Hematopoietic multipotent progenitor cell treated with erythropoietin and hydrocortisone succinate and interleukin-3 and kit ligand, for 6 days (in vitro differentiated cells): ENCODE measurements around the gene KRTAP10-4.
"Not testable (repeated sequence)": the region's sequence is repeated elsewhere in the genome, so short reads cannot be mapped to it uniquely, and the experiment has no call there.

Experiments
- DNase-seq: peaks from one replicate; pipeline ENCODE4 v3.0.0-alpha.2; 2015

Gene KRTAP10-4

DNA sequence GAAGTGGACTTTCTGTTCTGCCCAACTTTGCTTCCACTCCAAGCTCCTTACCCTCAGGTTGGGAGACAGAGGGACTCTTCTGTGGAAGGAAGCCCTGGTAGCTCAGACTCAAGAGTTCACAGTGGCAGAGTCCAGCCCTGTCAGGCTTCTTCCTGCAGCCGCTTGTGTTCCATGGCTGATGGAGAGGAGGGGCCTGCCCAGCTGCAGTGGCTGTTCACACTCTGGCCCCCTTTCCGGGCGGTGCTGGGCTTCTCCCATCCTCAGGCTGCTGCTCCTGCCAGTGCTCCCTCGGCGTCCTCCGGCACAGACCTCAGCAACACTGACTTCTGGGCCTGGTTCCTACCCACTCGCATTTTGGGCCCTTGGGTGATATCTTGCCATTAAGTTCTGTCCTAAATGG, 37.6 kb upstream of the KRTAP10-4 start:
- no peak for DNase-seq

DNA sequence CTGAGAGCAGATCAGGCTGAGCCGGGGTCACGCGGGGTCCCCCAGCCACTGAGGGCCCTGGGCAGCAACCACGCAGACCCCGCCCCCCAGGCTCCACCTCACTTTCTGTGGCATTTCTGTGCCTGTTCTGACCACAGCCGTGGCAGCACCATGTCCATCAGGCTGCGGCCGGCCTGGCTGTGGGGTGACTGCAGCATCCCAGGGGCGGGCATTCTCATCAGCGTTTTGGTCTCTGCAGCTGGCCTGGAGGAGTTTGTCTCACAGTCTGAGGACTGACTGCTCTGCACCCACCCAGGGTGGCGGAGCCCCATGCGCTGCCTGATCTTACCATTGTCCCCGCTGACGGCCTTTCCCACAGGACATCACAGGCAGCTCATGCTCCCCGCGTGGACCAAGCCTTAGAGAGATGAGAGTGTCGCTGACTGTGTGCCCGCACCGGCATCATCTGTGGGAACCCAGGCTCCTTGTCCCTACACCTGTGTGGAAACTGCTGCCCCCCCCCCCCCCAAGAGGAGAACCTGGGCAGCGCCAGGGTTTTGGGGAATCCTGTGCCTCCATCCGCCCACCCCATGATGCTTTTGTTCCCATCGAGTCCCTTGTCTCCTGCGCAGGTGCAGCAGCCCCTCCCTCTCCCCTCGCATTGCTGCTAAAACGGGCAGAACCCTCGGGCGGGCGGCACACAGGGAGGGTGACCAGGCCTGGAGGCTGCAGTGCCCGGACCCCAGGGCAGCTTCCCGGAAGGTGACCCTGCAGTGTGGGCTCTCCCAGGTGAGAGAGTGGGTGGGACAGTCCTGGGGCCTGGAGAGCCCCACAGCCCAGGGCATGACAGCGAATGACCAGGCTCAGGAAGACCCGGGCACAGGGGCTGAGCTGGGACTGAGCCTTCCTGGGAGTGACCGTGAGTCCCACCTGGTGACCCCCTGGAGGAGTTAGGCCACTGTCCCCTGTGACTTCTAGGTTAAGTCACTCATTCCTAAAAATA, 35.3 kb upstream of the KRTAP10-4 start:
- no peak for DNase-seq

DNA sequence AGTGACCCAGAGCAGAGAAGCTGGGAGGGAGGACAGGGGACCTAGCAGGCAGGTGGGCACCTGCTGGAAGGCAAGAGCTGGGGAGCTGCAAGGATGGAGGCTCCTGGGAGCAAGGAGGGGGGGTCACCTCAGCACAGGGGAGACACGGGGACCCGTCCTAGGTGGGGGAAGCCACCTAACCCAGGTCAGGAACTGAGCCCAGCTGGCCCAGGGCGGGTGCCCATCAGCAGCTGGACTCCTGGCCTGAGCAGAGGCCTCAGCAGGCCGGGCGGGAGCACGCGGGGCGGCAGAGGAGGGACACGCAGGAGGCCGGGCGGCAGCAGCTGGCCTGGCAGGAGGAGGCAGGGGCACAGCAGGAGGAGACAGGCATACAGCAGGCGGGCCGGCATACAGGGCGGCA, 34.5 kb upstream of the KRTAP10-4 start:
- no peak for DNase-seq

DNA sequence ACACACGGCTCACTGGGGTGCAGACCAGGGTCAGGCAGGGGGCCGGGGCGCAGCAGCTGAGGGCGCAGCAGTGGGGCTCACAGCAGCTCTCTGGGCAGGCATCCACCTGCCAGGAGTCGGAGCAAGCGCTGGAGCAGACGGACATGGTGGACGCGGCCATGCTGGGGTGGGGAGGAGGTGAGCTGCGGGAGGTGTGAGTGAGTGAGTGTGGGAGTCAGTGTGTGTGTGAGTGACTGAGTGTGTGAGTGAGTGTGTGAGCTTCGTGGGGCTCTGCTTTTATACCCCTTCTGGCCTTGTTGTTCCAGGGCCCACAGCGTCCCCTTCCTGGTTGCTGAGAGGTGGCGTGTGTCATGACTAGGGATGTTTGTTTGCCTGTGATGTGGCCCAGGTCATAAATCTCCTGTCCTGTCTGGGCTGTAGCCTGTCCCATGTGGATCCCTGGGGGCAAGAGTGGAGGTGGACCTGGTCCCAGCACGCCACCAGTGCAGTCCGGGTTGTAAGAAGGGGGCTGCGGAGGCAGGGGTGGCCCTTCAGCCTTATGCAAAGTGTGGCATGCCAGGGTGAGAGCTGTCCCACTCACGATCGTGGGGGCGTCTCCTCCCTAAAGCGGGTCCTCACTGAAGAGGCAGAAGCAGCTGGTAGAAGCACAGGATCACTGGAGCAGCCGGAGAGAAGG, 33.4 kb upstream of the KRTAP10-4 start, which contains the start of gene KRTAP10-1:
KRTAP10-1 (minus strand) TSS at position 205 of the 676 bp plus-strand sequence; CDS start at position 160, 45 bp downstream.
- DNase-seq, result no peak

DNA sequence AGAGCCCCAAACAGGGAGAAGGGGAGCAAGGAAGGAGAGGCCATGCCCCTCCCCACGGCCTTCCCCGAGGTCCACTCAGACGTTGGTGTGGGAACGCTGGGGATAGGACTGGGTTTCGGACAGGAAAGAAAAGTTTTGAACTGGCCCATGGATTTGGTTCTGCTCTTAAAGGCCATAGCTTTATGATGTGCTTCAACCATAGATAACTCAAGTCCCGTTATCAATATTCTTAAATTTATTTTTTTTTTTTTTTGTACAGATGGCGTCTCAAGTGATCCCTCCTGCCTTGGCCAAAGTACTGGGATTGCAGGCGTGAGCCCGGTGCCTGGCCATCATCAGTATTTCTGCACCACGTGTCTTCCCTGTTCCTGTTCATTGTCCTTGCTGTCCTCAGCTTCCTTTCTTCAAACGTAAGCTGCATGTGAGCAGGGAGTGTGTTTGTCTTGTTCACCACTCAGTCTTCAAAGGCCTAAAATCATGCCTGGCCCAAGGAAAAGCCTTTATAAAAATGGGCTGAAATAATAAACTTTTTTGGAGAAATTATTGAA, 32.7 kb upstream of the KRTAP10-4 start:
- DNase-seq, result no peak

DNA sequence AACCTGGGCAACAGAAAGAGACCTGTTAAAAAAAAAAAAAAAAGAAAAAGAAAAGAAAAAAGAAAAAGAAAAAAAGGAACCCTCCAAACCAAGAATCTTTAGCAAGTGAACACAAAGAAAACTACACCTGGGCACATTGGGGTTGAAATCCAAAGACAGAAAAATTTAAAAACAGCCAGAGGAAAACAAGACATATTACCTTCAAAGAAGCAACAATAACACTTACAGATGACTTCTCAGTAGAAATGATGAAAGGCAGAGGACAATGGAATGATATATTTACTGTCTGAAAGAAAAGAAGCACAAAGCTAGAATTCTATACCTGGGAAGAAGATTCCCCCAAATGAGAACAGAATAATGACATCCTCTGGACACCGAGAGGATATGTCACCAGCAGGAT, 30.8 kb upstream of the KRTAP10-4 start:
- no peak for DNase-seq

DNA sequence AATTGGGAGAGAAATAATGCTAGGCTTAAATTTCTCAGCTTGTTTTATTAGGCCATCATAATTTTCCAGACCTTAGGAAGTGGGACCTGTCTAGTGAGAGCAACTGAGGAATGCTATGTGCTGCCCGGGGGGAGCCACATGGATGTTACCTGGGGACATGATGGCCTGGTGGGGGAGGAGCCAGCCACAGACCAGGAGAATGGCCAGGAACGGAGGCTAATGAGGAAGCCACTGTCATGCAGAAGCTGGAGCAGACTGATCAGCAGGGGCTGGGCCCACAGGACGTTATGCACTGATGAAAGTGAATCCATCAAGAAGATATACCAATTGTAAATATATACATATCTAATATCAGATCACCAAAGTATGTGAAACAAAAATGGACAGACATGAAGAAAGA, 29.0 kb upstream of the KRTAP10-4 start:
- no peak for DNase-seq

DNA sequence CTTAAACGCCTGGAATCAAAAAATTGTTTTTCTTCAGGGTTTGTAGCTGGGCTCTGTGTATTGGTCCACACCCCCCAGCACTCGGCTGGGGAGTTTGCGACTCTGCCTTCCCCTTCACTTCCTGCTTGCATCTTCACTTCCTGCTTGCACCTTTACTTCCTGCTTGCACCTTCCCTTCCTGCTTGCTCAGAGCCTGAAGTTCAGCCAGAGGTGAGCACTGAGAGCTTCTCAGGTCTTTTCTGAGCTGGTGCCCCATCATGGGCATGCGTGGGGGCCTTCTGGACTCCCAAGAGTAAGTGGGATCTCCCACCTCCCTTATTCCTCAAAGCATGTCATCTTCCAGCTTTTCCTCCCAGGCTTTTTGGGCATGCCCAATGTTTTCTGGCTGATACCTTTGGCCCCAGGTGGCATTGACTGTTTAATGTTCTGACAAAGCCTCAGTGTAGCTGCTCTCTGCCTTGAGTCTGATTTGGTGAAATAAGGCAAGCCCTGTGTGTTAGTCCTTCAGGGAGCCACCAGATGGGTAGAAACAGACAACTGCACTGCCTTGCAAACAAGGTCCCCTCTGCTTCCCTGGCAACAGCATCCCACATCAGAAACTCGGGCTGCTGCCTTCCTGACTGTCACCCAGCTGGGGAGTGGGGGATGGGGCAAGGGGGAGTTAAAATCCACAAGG, 25.7 kb upstream of the KRTAP10-4 start:
- no peak for DNase-seq

DNA sequence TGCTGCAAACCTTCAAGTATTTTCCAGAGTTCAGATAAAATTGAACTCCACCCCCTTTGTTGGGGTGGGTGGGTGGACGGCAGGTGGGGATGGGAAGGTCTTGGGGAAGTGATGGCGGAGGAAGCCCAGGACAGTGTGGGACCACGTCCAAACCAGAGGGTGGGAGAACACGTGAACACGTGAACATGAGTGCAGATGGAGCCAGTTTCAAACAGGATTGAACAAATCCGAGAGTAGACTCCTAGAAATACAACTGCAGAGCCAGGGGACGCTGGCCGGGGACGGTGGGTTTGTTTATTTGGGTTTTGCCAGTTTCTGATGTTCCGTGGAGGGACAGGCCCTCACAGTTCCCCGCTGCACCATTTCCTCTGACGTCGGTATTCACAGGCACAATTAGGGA, 25.1 kb upstream of the KRTAP10-4 start:
- no peak for DNase-seq

DNA sequence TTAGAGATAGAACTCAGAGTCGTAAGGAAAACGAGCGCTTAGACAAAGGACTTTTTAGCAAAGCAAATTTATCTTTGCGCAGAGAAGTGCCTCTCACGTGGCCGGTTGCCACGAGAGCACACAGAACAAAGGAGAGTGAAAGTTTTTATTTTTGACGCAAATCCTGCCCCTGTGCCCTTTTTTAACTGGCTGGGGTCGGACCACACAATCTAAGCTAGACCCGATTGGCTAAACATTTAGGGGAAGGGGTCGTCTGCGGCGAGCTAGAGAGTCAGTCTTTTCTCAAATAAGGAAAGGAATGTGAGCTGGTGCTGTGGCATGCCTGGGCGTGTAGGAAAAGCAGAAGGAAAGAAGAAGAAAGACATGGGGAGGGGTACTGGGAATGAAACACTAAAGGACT, 24.6 kb upstream of the KRTAP10-4 start:
- no peak for DNase-seq

DNA sequence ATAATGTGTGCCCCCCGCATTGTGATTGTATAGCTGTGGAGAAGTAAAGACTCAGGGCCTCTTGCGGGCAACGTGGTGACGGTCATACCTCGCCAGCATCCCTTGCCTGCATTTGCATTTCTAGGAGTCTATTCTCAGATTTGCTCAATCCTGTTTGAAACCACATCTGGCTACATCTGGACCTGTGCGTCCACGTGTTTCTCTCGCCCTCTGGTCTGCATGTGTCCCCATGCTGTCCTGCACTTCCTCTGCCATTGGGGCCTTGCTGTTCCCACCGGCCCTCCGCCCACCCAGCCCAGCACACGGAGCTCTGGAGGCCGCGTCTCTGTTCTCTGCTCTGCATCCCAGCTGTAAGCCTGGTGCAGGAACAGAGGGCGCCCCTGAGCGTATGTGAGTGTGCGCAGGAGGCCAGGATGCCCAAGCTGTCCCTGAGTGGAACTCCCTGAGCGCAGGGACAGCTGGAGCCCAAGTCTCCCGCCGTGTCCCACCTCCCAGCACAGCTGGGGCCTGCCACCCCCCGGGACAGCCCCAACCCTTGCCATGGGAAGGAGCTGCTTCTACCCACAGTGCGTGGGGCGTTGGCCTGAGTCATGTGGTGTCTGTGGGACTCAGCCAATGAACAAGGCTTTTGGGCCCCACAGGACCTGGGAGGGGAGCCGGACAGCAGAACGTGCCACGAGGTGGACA, 23.9 kb upstream of the KRTAP10-4 start:
- DNase-seq, result no peak

DNA sequence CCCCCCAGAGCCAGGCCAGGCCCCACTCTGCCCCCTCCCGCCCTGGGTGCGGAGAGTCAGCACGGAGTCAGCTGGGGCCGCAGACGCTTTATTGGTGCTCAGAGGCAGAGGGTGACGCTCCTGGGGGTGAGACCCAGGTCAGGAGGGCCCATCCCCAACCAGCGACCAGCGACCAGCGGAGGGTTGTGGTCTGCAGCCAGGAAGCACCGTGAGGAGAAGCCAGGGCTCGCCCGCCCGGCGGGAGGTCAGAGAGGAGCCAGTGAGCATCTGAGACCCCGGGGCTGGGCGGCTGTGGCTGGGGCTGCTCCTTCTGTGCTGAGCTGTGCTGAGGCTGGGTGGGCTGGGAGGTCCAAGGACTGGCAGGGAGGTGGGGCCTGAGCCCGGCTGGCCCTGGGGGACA, 23.2 kb upstream of the KRTAP10-4 start:
- DNase-seq, result not testable (repeated sequence)

DNA sequence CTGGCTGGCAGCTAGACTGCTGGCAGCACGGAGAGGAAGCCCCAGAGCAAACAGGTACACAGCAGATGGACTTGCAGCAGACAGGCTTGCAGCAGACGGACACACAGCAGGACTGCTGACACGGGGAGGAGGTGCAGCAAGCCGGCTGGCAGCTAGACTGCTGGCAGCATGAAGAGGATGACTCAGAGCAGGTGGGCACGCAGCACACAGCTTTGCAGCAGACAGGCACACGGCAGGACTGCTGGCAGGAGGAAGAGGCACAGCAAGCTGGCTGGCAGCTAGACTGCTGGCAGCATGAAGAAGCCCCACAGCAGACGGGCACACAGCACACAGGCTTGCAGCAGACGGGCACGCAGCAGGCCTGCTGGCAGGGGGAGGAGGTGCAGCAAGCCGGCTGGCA, 22.7 kb upstream of the KRTAP10-4 start:
- no peak for DNase-seq

DNA sequence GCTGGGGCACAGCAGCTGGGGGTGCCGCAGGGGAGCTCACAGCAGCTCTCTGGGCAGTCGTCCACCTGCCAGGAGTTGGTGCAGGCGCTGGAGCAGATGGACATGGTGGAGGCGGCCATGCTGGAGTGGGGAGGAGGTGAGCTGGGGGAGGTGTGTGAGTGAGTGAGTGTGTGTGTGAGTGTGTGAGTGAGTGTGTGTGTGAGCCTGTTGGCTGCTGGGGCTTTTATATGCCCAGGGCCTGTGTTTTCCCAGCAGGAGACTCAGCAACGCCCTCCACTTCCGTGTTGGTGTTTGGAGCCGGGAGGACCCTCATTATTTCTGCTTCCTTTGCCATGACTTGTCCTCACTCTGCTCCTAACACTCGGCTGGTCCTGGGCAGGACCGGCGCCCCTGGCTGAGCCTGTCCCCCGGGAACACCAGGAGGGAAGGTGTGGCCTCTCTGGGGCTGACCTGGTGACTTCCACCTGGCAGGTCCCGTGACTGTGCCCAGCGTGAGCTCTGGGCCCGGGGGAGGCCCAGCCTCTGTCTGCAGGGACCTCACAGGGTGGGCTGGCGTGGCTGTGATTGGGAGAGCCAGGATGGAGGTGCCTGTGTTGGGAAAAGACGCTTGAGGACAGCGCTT, 22.1 kb upstream of the KRTAP10-4 start, which contains the start of gene KRTAP10-2:
KRTAP10-2 (minus strand) TSS at position 166 of the 622 bp plus-strand sequence; CDS start at position 119, 47 bp downstream.
- DNase-seq, result no peak

DNA sequence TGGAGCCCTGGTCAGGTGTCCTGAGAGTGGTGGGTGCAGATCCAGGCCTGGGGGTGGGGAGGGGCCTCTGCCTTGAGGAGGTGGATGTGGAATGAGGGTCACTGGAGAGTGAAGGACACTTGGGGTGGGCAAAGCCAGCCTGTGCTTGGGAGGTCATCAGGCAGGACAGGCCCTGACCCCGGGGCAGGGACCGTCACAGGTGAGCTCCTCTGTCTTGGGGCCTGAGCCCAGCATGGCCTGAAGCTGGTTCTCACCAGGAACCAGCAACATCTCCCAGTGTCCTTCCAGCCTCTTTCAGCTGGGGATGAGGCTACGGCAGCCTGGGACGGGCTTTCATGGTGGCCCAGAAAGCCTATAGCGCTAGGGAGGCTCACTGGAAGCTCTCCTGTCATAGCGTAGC, 21.4 kb upstream of the KRTAP10-4 start:
- DNase-seq, result no peak

DNA sequence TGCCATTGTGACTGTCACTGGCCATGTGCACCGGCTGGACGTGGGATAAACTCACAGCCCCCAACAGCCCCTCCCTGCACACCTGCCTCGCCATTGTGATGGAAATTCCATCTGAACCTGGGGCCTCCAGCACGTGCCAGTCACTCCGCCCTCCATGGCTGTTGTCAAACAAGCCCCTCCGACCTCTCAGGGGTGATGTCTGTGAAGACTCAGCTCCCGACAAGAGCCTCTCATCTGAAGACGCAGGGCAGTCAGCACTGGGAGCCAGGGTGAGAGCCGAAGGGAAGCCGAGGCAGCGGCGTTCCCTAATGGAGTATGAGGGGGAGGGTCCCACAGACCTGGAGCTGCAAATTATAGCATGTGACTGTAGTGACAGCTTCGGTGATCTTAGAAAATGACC, 20.8 kb upstream of the KRTAP10-4 start:
- DNase-seq, result no peak

DNA sequence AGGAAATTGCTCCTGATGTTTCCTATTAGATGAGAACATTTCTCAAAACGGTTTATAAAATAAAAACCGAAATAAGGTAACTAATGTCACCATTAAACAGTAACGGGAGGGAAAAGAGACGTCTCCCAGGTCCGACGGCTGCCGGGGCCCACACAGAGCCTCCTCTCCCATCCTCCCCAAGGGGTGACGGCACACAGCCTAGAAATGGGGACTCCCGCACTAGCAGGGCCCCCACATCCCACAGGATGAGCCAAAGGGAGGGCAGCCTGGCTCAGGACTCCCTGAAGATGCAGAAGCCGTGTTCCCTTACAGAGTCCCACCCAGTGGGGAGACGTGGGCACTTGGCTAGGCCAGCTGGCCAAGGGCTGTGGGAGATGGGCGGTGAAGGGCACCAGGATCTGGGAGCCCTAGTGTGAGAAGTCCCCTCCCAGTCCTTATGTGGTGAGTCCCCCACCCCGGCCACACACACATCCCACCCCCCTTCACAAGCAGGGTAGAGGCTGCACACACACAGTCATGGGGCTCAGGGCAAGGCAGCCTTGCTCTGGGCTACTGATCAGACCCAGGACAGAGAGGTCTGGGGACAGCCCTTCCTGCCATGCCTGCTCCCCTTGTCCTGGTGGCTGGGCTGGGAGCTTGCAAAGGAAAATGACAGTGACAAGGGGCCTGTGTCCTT, 18.2 kb upstream of the KRTAP10-4 start:
- DNase-seq, result no peak

DNA sequence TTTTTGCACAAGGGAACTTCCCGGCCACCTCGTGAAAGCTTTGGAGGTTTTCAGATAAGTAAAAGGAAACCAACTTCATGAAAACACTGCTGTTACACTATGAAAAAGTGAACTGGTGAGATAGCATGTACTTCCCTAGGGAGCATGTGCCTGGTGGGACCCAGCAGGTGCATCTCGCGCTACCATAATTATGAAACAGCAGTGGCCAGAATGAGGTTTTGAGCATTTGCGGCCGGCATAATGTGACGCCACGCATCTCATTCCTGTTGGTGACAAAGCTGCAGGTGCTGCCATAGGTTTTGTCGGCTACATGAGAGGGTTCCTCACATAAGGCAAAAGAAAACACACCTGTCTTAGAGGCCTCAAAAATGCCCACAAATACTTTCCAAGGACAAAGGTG, 16.6 kb upstream of the KRTAP10-4 start:
- DNase-seq, result no peak

DNA sequence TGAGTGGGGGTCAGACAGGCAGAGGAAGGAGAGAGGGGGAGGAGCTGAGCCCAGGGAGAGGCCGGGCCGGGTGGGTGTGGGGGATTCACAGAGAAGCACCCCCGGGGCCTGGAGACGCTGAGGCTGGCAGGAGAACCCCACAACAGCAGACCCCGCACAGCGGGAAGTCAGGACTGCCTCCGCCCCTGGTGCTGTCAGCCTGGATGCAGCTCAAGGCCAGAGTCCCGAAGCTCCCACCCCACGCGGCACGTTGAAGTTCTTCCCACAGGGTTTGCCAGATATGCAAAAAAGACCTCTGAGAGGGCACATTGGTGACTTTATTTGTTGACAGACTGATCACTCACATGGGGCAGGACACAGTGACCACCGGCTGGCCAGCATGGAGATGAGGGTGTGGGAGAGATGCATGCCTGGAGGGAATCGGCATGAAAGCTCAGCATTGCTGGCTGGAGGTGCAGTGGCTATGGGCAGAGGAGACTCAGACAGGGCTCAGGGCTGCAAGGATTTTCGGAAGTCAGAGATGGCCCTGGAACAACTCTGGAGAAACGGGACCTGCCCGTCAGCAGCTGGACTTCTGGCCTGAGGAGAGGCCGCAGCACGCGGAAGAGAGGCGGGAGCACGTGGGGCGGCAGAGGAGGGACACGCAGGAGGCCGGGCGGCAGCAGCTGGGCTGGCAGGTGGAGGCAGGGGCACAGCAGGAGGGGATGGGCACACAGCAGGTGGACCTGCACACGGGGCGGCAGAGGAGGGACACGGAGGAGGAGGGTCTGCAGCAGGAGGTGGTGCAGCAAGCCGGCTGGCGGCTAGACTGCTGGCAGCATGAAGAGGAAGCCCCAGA, 15.8 kb upstream of the KRTAP10-4 start:
- DNase-seq, result no peak

DNA sequence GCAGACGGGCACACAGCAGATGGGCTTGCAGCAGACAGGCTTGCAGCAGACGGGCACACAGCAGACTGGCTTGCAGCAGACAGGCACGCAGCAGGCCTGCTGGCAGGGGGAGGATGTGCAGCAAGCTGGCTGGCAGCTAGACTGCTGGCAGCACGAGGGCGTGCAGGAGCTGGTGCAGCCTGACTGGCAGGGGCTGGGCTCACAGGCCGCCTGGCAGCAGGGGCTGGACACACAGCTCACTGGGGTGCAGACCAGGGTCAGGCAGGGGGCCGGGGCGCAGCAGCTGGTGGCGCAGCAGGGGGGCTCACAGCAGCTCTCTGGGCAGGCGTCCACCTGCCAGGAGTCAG, 15.2 kb upstream of the KRTAP10-4 start:
- not testable (repeated sequence) for DNase-seq

DNA sequence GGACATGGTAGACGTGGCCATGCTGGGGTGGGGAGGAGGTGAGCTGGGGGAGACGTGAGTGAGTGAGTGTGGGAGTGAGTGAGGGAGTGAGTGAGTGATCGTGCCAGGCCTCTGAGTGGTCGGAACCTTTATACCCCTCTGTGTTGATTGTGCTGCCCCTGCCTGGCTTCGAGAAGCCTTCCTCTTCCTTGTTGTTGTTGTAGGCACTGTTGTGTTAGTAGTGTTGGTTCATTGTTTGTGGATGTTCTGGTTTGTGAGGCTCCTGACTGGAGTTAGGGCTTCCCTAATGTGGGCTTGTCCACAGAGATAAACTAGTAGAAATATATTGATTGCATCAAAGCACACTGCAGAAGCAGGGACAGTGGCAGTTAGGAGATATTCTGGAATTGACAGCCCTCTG, 14.8 kb upstream of the KRTAP10-4 start, which contains the start of gene KRTAP10-3:
KRTAP10-3 (minus strand) TSS at position 101 of the 400 bp plus-strand sequence; CDS start at position 21, 80 bp downstream.
- DNase-seq, result no peak
